ENCODE data around the gene QPCT. TPM values are rescaled to one million over a fixed set of nuclear protein-coding genes. Genes with fewer than 3 reads are reported as not detected.

The QPCT gene
- total RNA-seq, 1 experiment from 2014 or later: 4.2 TPM

DNA sequence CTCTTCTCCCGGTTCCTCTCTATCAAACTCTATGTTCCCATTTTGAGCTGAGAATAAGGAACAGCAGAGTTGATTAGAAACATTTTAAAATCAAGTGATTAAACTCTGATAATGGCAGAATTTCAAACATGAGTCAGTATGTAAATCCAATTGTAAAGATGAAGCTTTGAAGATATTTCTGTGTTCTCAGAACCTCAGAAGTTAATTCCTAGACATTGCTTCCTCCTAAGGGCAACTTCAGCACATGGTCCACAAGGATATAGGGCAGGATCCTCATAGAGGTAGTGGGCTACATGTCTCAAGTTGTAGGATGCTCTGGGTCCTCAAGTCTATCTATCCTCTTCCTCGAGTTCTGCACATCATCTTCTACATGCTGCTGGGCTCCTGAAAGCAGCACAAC is 46.3 kb downstream of the QPCT start:
- Histone ChIP-seq H3K36me3 (ENCODE audit: insufficient read depth, low read length, poor library complexity, severe bottlenecking) (no peaks in the 10 kb centered on the region), H3K27ac (ENCODE audit: low read depth, low read length, poor library complexity, severe bottlenecking) (no peak overlapping the region), H3K27me3 (replicated peaks; ENCODE audit: insufficient read depth, low read depth, low read length, poor library complexity) (no peaks in the 10 kb centered on the region), H3K9me3 (ENCODE audit: low read depth, low read length, poor library complexity, severe bottlenecking) (no peaks in the 10 kb centered on the region), H3K4me1 (ENCODE audit: insufficient read depth, low read length, poor library complexity, severe bottlenecking) (peaks cover 6% of the 10 kb centered on the region), H3K4me3 (ENCODE audit: low read depth, low read length, poor library complexity, severe bottlenecking) (no peak overlapping the region)
- intact Hi-C loops (cut with micrococcal nuclease; ENCODE audit: unreplicated experiment): loop anchor here (5.0 to 10.0 kb wide), 2 partner anchors 223 to 884 kb away; no protein-coding TSS in a partner anchor
- BruUV-seq (replicated peaks): no TSS peak
- TF ChIP-seq EZH2 (IDR thresholded peaks at IDR 0.05; ENCODE audit: borderline replicate concordance, low read depth, low read length, poor library complexity, severe bottlenecking): no peak
- TF ChIP-seq, protein P1, sequence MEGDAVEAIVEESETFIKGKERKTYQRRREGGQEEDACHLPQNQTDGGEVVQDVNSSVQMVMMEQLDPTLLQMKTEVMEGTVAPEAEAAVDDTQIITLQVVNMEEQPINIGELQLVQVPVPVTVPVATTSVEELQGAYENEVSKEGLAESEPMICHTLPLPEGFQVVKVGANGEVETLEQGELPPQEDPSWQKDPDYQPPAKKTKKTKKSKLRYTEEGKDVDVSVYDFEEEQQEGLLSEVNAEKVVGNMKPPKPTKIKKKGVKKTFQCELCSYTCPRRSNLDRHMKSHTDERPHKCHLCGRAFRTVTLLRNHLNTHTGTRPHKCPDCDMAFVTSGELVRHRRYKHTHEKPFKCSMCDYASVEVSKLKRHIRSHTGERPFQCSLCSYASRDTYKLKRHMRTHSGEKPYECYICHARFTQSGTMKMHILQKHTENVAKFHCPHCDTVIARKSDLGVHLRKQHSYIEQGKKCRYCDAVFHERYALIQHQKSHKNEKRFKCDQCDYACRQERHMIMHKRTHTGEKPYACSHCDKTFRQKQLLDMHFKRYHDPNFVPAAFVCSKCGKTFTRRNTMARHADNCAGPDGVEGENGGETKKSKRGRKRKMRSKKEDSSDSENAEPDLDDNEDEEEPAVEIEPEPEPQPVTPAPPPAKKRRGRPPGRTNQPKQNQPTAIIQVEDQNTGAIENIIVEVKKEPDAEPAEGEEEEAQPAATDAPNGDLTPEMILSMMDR (conservative IDR thresholded peaks at IDR 0.05; ENCODE audit: low read depth, low read length): no peak
- DNase-seq (ENCODE audit: low spot score): no peak
- ChIA-PET CTCF (interaction anchor here (1.6 kb wide), 1 partner anchor 486 kb away, joined by 7 read pairs; no protein-coding TSS in a partner anchor), POLR2A (ENCODE audit: low non-redundant PET) (no interaction called here)

DNA sequence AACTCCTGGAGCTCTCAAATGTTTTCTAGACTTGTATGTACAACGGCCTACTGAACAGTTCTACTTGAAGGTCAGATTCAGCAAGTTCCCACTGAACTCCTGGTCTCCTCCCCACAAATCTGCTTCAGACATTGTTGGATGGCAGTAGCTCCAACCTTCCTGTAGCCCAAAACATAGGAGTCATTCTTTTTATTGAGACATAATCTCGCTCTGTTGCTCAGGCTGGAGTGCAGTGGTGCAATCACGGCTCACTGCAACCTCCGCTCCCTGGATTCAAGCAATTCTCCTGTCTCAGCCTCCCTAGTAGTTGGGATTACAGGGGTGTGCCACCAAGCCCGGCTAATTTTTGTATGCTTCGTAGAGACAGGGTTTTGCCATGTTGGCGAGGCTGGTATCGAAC is 47.3 kb downstream of the QPCT start:
- intact Hi-C loops (cut with micrococcal nuclease; ENCODE audit: unreplicated experiment): loop anchor here (5.0 to 10.0 kb wide), 2 partner anchors 224 to 883 kb away; no protein-coding TSS in a partner anchor
- H3K4me1 ChIP-seq (ENCODE audit: insufficient read depth, low read length, poor library complexity, severe bottlenecking): peaks cover 6% of the 10 kb centered on the region

DNA sequence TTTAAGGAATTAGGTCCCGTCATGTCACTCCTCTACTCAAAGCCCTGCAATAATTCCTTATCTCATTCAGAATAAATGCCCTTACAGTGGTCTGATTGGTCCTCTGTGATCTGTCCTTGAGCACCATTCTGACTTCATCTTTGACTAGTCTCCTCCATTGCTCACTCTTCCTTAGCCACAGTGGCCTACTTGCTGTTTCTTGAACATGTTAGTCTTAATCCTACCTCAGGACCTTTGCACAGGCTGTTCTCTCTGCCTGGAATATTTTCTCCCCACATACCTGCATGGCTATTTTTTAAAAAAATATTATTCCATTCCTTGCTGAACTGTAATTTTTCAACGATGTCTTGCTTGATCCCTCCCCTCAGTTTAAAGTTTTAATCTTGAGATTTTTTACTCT is 48.0 kb downstream of the QPCT start:
- BruUV-seq (replicated peaks): no TSS peak
- Histone ChIP-seq H3K4me1 (ENCODE audit: insufficient read depth, low read length, poor library complexity, severe bottlenecking) (peaks cover 6% of the 10 kb centered on the region), H3K4me3 (ENCODE audit: low read depth, low read length, poor library complexity, severe bottlenecking) (no peak overlapping the region), H3K27ac (ENCODE audit: low read depth, low read length, poor library complexity, severe bottlenecking) (no peak overlapping the region), H3K27me3 (replicated peaks; ENCODE audit: insufficient read depth, low read depth, low read length, poor library complexity) (no peaks in the 10 kb centered on the region), H3K36me3 (ENCODE audit: insufficient read depth, low read length, poor library complexity, severe bottlenecking) (no peaks in the 10 kb centered on the region), H3K9me3 (ENCODE audit: low read depth, low read length, poor library complexity, severe bottlenecking) (no peaks in the 10 kb centered on the region)
- CTCF ChIA-PET: no interaction called here
- intact Hi-C loops (cut with micrococcal nuclease; ENCODE audit: unreplicated experiment): loop anchor here (5.0 to 10.0 kb wide), 2 partner anchors 225 to 882 kb away; no protein-coding TSS in a partner anchor
- no peak for TF ChIP-seq EZH2 (IDR thresholded peaks at IDR 0.05; ENCODE audit: borderline replicate concordance, low read depth, low read length, poor library complexity, severe bottlenecking)
- TF ChIP-seq, protein P1 (conservative IDR thresholded peaks at IDR 0.05; ENCODE audit: low read depth, low read length): no peak
- POLR2A ChIA-PET (ENCODE audit: low non-redundant PET): no interaction called here
- no peak for DNase-seq (ENCODE audit: low spot score)

More for the DNA sequence above, 47.3 kb downstream of the QPCT start:
- Histone ChIP-seq H3K9me3 (ENCODE audit: low read depth, low read length, poor library complexity, severe bottlenecking) (no peaks in the 10 kb centered on the region), H3K27ac (ENCODE audit: low read depth, low read length, poor library complexity, severe bottlenecking) (no peak overlapping the region), H3K36me3 (ENCODE audit: insufficient read depth, low read length, poor library complexity, severe bottlenecking) (no peaks in the 10 kb centered on the region), H3K27me3 (replicated peaks; ENCODE audit: insufficient read depth, low read depth, low read length, poor library complexity) (no peaks in the 10 kb centered on the region), H3K4me3 (ENCODE audit: low read depth, low read length, poor library complexity, severe bottlenecking) (no peak overlapping the region)
- no peak for DNase-seq (ENCODE audit: low spot score)
- no TSS peak for BruUV-seq (replicated peaks)
- ChIA-PET POLR2A (ENCODE audit: low non-redundant PET) (no interaction called here), CTCF (no interaction called here)
- TF ChIP-seq, protein P1 (conservative IDR thresholded peaks at IDR 0.05; ENCODE audit: low read depth, low read length): no peak
- TF ChIP-seq EZH2 (IDR thresholded peaks at IDR 0.05; ENCODE audit: borderline replicate concordance, low read depth, low read length, poor library complexity, severe bottlenecking): no peak

All from A673 (cell line).